Epidermal melanocyte (primary cell): ENCODE results near the gene RPL12.

ENCODE experiments used
- DNase-seq: peaks from one replicate; pipeline ENCODE4 v3.0.0; 2011; ENCODE audit warnings: low spot score; ENCODE audit not compliant: insufficient read length

The RPL12 gene

DNA sequence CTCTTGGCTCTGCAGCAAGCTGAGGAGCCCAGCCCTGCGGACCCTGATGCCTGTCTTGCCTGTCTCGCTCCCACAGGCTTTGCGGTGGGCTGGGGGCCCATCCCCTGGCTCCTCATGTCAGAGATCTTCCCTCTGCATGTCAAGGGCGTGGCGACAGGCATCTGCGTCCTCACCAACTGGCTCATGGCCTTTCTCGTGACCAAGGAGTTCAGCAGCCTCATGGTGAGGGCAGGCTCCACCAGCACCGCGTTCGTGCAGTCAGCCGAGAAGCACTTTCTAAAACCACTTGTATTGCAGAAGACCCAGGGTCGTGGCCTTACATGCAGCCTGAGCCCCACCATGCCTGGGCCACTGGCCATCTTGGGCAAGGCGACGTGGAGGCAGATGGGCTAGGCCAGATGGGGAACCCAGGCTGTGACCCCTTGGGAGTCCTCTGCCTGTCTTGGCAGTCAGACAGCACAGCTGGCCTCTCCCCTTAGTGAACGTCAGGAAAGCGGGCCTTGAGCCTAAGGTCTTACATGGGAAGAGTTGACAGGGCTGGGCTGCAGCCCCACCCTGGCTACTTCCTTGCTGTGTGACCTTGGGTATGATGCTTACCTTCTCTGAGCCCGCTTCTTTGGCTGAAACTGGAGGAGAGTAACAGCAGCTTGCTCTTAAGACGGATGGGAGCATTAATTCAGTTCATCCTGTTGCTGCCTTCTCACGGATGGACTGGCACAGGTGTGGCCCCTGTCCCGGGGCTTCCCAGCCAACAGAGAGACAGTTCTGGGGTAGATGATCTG lies 45.7 kb downstream of the RPL12 start:
- DNase-seq = no peak

DNA sequence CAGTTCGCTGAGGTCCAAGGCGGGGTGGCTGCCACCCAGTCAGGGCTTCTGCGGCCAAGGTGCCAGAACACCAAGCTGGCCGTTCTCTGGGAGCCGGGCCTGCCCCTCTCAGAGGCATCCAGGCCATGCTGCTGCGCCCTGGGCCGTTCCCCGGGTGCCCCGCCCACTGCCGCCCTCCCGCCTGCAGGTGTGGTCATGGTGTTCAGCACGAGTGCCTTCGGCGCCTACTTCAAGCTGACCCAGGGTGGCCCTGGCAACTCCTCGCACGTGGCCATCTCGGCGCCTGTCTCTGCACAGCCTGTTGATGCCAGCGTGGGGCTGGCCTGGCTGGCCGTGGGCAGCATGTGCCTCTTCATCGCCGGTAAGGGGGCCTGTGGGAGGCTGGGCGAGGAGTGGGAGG lies 46.6 kb downstream of the RPL12 start:
- DNase-seq = no peak

DNA sequence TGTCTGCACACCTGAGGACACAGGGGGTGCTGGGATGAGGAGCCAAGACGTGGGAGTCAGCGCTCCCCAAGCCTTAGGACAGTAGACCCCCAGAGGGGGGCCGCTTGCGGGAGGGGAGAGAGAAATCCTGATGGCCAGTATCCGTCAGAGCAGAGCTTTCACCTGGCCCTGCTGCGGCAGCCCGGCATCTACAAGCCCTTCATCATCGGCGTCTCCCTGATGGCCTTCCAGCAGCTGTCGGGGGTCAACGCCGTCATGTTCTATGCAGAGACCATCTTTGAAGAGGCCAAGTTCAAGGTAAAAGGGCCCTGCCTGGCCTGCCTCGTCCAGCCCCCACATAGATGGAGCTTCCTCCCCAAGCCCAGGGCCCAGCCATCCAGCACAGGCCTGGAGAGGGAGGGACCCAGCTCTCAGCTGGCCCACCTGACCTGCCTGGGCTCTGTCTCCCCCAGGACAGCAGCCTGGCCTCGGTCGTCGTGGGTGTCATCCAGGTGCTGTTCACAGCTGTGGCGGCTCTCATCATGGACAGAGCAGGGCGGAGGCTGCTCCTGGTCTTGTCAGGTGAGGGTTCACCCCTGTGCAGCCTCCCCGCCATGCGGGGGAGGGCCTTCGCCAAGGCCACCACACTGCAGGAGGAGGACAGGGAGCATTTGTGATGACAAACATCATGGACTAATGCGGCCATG lies 47.6 kb downstream of the RPL12 start:
- DNase-seq = no peak

DNA sequence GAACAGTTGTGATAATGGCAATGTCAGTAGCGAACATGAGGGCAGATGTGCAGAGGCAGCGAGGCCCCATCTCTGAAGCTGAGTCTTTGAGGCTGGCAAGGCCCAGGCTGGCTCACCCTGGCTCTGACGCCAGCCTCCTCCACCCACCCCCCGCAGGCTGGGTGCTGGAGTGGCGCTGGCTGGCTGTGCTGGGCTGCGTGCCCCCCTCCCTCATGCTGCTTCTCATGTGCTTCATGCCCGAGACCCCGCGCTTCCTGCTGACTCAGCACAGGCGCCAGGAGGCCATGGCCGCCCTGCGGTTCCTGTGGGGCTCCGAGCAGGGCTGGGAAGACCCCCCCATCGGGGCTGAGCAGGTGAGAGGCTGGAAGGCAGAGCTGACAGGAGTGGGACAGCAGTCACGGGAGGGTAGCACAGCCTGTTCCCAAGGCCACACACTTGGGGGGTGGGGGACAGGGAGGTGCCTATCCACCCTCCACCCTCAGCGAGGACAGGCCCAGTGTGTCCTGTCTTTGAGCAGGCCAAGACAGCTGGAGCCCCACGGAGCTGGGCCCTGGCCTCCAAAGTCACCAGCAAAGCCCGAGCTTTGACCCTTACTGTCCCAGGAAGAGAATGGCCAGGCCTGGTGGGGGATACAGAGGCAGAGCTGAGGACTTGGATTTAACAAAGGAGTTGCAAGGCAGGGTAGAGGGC lies 48.7 kb downstream of the RPL12 start:
- DNase-seq = no peak

DNA sequence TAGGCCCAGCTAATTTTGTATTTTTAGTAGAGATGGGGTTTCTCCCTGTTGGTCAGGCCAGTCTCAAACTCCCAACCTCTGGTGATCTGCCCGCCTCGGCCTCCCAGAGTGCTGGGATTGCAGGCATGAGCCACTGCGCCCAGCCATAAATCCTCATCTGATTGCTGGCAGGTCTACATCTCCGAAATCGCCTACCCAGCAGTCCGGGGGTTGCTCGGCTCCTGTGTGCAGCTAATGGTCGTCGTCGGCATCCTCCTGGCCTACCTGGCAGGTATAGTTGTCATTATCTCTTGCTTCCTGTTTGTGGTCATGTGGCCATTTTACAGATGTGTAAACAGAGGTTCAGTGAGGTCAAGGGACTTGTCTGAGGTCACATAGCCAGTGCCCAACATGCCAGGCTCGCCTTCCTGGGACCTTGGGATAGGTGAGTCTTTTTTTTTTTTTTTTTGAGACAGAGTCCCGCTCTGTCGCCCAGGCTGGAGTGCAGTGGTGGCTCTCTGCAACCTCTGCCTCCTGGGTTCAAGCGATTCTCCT lies 51.4 kb downstream of the RPL12 start:
- DNase-seq = no peak

DNA sequence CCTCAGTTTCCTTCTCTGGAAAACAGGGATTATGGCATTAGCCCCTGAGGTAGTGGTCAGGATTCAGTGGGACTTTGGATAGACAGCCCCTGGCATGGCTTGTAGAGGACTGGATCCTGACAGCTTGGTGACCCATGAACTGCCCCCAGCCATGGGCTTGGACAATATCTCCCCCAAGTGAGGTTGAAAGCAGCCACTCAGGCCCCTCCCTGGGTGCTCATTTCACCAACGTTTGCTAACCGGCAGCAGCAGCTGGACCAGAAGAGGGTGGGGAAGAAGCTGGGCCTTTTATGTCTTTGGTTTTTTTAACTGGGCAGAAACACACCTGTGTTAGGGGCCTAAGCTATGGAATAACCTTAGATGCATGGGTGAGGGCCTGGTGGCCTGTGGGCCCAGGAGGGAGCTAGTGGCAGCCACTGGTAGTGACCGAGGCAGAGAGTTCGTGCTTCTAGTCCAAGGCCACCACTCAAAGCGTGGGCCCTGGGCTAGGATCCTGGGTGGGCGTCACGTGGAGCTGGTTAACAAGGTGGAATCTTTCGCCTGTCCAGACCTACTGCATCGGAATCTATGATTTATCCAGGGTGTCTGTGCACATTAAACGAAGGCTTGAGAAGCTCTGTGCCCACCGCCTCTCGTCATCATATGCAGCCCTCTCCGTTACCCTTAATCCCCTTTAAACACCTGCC lies 52.3 kb downstream of the RPL12 start:
- no peak for DNase-seq

DNA sequence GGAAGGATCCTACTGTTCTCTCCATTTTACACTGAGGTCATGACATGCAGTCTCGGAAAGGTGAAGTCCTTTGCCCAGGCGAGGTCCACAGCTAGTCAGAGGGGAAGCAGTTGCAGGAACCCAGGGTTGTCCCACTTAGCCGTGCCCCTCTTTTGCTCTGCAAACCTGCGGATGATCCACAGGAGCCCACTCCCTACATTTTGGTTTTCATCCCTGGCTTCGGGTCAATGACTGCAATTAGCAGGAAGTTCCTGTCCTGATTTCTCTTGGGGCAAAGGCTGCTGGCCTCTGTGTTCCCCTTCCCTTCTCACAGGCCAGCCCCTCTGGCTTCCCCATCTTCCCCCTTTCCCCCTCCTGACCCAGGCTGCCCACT lies 52.9 kb downstream of the RPL12 start:
- DNase-seq = no peak
